HL-60/S4 treated with phorbol 12-myristate 13-acetate at 8.2 ng/mL for 4 days and 3 days (cell line): ENCODE results near the gene NOL7.

ENCODE experiments used
- in situ Hi-C: fragments of 300-500 bp; cut with MboI; formaldehyde crosslinking; loops from 2 replicates; pipeline ENCODE4 v1.15.0; 2022; ENCODE audit warnings: low sequenced_read_pairs

Gene NOL7

DNA sequence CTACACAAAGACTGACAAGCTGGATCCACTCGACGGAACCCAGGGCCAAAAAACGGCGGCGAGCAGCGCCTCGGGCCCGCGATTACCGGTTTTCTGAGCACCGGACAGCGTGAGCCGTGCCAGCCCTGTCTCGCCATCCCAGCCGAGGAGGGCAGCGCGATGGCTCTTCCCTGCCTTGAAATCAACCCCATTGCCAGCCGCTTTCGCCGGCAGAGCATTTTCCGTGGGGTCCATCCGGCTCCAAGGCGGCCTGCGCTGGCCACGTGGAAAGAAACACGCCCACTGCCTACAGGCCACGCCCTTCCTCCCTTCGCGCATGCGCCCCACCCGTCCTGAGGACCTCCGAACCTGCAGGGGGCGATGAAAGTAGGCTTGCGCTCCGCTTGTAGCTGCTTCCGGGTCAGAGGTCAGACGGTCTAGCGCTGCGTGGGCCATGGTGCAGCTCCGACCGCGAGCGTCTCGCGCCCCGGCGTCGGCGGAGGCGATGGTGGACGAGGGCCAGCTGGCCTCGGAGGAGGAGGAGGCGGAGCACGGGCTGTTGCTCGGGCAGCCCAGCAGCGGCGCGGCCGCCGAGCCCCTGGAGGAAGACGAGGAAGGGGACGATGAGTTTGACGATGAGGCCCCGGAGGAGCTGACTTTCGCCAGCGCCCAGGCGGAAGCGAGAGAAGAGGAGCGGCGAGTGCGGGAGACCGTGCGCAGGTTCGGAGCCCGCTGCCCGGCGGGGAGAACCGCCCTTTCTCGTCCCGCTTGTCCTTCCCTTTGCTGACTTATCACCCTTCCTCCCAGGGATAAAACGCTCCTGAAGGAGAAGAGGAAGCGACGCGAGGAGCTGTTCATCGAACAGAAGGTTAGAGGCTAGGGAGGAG is at the start of gene NOL7:
TSS of gene NOL7 (plus strand) at position 410 of the 866 bp plus-strand sequence. CDS start at position 434, 24 bp downstream.
- in situ Hi-C loops, result no loop called here

DNA sequence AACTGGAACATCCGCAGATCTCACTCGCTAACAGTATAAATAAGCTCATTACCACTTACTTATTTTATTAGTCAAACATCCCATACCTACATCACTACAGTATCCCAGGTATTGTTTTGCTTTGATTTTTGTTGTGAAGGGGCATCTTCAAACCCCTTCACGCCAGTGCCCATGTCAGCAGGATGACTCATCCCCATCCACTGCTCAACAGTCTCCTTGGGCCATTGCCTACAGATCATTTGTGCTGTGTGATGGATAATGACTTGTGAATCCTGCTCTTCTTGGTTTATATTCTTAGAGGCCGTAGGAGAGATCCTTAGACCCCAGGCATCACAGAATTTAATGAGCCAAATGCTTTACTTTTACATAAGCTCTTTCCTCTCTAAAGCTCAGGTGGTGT is 49.2 kb upstream of the NOL7 start:
- in situ Hi-C loops, result no loop called here

DNA sequence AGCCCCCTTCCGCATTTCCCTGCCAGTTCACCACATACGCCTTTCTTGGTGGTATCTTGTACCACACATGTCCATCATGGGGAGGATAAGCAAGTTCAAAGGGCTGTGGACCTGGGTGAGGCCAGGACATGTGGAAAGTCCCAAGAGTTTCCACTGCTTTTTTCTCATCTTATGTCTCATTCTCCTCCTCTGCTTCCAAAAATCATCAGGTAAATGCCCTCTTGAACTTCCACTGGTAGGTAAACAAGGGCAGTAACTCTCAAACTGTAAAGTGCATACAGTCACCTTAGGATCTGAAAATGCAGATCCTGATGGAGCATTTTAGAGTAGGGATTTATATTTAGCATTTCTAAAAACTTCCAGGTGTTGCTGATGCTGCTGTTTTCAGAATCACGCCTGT is 48.6 kb upstream of the NOL7 start:
- in situ Hi-C loops, result no loop called here

- in situ Hi-C loops, result no loop called here
Observed at GRCh38 chr6:13568970-13569369, 46.2 kb upstream of the NOL7 start.

- in situ Hi-C loops, result no loop called here
Observed at GRCh38 chr6:13572240-13572639, 42.9 kb upstream of the NOL7 start.

DNA sequence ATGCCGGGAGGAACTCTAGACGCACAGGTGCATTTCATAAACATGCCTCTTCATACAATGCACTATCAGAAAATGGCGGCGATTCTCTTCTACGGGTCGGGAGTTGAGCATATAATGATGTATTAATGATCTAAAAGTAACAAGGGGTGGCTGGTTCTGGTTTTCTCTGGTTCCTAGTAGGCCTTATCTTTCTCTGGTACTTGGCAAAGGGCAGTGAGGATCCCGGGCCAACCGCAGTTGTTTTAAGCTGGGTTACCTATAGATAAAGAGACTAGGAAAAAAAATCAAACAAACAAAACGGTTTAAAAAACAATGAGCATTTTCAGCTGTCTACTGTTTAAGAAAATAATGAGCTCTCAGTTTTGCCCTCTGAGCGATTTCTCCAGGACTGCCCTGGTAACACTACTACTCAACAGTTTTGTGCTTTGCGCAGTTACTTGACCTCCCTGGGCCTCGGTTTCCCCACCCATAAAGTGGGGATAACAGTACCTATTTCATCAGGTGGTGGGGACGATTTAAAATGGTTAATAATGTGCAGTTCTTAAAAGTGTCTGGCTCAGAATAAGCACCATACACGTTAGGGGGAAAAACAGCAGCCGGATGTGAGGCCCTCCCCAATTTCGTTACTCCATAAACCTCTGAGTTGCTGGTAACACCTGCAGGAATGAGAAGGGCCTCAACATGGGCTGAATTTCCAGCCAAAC is 42.0 kb upstream of the NOL7 start:
- in situ Hi-C loops, result no loop called here

DNA sequence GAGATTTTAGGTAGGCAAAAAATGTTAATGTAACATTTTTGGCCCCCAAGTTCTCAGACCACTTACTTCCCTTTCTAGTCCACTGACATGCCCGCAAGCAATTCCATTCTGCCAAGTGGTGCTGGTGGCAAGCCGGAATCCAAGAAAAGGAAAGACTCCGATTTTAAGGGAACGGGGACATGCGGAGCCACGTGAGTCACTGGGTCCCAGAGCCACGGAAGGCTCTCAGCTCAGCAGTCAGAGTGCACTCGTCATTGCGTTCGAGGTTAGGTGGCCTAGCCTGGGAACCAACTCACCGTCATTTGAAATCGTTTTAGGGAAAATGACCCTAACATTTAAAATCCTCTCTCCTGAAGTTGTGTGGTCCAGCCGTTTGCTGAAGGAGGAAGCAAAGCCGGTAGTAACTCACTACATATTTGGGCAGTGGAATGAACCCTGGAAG is 41.4 kb upstream of the NOL7 start:
- in situ Hi-C loops, result no loop called here

DNA sequence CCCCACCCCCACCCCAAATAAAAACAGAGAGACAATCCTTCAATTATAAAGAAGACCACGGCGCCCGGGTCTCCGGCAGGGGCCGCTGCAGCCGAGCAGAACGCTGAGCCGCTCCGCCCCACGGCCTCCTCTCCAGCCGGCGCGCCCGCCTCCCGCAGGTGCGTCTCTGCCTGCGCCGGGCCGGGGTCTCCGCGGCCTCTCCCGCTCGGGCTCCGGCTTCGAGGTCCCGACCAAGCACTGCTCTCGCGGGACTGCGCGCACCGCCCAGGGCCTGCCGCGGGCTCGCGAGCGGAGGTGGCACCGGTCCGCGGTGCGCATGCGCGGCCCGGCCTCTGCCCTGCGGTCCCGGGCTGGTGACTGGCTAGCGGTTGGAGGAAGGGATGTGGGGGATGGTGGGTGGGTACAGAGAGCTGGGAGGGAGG is 41.0 kb upstream of the NOL7 start:
- in situ Hi-C loops, result no loop called here

DNA sequence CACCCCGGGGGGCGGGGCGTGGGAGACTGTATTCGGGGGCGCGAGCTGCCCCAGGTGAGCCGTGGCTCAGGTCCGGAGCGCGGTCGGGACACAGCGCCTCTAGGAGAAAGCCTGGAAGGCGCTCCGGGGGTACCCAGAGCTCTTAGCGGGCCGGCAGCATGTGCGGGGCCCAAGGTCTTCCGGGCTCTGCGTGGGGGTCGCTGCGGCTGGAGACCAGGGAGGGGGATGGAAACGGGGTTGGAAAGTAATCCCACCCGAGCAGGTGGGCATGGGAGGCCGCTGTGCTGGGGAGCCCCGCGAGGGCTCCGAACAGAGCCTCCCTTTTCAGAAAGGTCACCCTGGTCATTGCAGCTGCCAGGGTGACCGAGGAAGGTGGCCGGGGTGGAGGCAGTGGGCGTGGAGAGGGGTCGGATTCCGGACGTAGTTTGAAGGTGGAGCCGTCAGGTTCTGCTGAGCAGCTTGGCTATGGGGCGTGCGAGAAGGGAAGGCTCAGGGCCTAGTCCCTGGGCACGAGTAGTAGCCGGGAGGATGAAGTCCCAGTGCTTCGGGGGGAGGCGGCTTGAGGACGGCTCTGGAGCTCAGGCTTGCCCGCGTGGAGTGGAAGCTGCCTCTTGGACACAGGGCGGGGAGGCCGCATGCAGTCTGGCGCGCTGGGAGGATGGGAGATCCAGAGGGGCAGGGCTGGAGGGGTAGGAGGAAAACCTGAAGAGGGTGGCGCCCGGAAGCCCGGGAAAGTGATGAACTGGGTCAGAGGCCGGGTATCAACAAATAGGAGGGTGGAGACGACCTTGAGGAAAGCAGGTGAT is 40.4 kb upstream of the NOL7 start, which contains the start of gene SIRT5:
TSS of gene SIRT5 (plus strand) at position 31 of the 806 bp plus-strand sequence. CDS start 9,510 bp downstream, outside the sequence.
- in situ Hi-C loops, result no loop called here

- in situ Hi-C loops, result no loop called here
Observed at GRCh38 chr6:13575377-13575775, 39.8 kb upstream of the NOL7 start.

GRCh38 chr6:13576017-13576416 is 39.1 kb upstream of the NOL7 start:
- in situ Hi-C loops, result no loop called here

DNA sequence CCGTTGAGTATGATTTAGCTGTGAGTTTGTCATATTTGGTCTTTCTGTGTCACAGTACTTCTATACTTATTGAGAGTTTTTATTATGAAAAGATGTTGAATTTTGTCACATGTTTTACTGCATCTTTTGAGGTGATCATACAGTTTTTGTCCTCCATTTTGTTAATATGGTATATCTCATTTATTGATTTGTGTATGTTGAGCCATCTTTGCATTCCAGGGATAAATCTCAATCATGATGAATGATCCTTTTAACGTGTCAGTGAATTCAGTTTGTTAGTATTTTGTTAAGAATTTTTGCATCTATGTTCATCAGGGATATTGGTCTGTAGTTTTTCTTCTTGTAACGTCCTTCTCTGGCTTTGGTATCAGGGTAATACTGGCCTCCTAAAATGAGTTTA is 37.2 kb upstream of the NOL7 start:
- in situ Hi-C loops, result no loop called here

- in situ Hi-C loops, result no loop called here
Observed at GRCh38 chr6:13579911-13580310, 35.2 kb upstream of the NOL7 start.

GRCh38 chr6:13581700-13582229 is 33.4 kb upstream of the NOL7 start:
- in situ Hi-C loops, result no loop called here

DNA sequence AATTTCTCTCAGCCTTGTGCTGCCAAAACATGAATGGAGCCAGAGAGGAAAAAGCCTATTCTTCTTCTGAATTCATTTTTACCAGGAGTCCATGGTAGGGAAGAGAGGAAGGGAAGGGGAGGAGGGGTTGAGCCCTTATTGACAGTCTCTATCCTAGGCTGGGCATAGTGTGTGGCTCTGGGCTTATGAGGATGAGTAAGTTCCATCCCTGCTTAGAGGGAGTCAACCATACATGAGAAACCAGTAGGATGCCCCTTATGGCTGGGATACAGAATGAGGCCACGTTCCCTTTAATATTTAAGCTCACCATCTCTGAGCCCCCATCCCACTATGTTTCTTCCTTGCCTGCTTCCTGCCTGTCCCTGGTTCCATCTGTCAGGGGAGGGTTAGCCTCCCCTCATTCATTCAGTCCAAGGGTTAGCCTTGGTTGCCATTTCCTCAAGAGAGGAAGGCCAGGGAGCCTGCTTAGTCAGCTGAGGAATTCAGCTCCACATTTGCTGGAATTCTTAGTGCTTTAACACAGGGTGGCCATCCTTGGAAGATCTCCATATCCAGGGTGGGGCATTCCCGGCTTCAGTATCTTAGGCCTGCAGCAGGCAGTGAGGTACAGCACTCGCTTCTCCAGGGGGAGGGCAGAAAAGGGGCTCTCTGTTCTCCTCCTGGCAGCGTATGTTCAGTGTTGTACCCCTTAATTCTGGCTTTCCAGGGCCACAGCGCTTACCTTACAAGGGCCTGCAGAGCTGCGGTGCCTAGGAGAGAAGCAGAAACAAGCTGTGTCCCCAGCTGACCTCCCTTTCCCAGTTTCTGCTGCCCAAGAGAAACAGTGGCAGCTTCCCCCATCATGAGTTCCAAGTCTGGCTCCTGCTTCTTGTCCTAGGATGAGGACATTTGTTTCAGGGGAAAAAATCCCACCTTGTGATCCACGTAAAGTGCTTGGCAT is 28.3 kb upstream of the NOL7 start:
- in situ Hi-C loops, result no loop called here

DNA sequence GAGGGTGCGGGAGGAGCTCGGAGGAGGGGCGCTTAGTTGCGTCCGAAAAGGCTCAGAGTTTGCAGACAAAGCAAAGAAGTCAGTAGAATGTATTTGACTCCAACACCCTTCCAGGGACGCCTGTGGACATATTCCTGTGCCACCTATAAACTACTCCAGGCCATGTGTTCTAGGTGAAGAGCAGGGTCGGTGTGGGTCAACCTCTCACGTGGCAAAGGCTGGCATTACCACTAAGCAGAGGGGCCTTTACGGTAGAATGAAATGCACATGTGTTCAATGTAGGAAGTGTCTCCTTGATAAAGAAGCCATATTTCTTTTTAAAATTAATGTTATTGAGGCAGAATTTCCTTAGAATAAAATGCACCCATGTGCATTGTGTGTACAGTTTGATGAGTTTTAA is 25.3 kb upstream of the NOL7 start:
- in situ Hi-C loops, result no loop called here

DNA sequence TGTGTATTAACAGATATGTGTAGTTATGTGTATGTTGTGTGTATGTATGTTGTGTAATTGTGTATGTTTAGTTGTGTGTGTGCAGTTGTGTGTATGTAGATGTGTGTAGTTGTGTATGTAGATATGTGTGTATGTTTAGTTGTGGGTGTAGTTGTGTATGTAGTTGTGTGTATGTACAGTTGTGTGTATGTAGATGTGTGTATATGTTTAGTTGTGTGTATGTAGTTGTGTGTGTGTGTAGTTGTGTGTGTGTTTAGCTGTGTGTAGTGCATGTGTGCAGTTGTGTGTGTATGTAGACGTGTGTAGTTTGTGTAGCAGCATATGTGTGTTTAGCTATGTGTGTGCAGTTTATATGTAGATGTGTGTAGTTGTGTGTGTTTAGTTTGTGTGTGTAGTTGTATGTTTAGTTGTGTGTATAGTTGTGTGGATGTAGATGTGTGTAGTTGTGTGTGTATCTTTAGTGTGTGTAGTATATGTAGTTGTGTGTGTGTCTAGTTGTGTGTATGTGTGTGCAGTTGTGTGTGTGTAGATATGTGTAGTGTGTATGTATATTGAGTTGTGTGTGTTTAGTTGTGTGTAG is 24.5 kb upstream of the NOL7 start:
- in situ Hi-C loops, result no loop called here

DNA sequence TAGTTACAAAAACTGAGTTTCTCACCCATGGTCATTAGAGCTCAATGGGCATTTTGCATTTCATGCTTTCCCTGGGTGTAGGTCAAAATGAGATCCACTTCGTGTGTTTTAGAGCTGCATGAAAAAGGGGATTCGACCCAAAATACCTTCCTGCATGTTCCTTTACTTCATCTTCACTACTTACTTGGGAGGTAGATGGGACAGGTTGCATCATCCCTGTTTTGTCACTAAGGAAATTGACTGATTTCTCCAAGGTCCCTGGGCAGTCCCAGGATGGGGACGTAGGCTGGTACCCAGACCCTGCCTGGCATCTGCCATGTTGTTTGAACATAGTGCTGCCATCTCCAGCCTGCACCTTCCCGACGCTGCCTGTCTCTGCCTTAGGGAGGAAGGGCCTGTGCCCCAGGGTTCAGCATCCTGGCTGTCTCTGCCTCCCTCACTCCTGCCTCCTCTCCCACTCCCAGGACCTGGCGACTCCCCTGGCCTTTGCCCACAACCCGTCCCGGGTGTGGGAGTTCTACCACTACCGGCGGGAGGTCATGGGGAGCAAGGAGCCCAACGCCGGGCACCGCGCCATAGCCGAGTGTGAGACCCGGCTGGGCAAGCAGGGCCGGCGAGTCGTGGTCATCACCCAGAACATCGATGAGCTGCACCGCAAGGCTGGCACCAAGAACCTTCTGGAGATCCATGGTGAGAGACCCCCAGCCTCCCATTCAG is 23.8 kb upstream of the NOL7 start:
- in situ Hi-C loops, result no loop called here

DNA sequence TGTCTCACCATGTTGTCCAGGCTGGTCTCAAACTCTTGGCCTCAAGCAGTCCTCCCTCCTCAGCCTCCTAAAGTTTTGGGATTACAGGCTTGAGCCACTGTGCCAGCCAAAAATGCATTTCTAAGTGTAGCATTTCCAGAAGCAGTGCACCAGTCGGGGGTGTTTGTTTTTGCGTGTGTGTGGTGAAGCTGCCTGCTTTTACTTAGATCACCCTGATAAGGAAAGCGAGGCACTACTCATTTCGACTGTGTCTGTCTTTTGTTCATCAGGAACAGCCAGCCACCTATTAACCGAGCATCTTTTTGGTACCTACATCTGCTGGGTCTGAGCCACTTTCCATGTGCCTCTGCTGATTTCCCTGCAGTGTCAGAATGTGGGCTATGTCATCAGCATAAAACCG is 22.0 kb upstream of the NOL7 start:
- in situ Hi-C loops, result no loop called here
